ENCODE measurements around the gene COLGALT1.

DNA sequence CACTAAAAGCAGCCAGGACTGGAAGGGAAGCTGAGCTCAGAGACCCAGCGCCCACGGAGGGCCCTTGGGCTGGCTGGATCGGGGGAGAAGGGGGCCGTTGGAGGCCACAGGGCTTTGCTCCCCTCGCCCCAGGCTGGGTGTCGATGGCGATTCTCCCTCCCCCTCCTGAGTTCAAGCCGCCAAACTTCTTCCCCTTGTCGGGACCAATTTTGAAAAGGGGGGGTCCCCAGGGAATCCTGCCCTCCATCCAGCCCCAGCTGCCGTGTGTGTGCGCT is 61.2 kb downstream of the COLGALT1 start:
- TF ChIP-seq GATA2 (IDR thresholded peaks at IDR 0.05; ENCODE audit: low read depth, low read length) = no peak
- TF ChIP-seq GATA3 (IDR thresholded peaks at IDR 0.05; ENCODE audit: low read depth, low read length) = no peak
